Myocyte (in vitro differentiated cells): Measurements from ENCODE around the gene SNX13. TPM values are rescaled to one million over a fixed set of nuclear protein-coding genes. Genes with fewer than 3 reads are reported as not detected.

Experiments
- DNase-seq: peaks from one replicate; pipeline ENCODE4 v3.0.0-alpha.2; 2012; ENCODE audit warnings: low read depth
- total RNA-seq: library from RNA; depleted of rRNA; stranded (reverse); fragments of >200 nt; gene quantifications from 2 replicates; pipeline ENCODE4 v1.2.3, GENCODE V29; 2014

Gene SNX13
- total RNA-seq, 1 donor from 2014 or later: 90.8 TPM

DNA sequence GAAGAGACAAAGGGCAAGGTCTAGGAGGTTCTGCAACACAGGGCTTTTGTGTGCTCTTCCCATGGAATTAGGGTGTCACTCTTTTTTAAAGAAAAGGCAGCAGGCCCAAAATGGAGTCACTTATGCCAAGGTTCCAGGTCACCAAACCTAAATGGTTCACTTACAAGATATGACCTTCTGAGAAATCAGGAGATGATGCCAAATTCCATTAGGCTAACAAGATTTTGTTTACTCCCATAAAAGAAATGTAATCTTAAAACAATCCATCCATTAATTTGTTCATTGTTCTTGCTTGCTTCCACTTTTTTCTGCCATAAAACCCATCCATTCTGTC, 158.1 kb downstream of the SNX13 start:
- no peak for DNase-seq

DNA sequence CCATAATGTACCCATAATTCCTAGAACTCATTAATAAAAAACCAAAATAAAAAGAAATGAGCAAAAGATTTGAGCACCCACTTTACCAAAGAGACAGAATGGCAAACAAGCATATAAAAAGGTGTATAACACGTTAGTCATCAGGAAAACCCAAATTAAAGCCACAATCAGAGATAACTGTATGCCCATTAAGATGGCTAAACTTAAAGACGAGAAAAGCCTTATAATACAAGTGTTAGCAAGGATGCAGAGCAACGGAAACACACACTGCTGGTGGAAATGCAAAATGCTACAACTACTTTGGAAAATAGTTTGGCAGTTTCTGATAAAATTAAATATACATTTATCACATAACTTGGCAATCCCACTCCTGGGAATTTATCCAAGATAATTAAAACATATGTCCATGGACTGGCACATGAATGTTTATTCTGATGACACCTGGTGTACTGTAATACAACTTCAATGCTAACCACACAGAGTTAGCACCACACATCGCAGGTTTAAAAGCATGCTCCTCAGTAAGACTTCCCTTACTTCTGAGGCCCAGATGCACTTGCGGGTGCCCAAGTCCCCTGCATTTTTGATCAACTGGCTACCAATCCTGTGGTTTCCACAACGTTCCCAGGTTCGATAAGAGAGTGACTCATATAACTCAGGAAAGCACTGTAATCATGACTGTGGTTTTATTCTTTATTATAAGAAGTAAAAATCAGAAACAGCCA, 158.6 kb downstream of the SNX13 start:
- DNase-seq: peak; percentile 5

DNA sequence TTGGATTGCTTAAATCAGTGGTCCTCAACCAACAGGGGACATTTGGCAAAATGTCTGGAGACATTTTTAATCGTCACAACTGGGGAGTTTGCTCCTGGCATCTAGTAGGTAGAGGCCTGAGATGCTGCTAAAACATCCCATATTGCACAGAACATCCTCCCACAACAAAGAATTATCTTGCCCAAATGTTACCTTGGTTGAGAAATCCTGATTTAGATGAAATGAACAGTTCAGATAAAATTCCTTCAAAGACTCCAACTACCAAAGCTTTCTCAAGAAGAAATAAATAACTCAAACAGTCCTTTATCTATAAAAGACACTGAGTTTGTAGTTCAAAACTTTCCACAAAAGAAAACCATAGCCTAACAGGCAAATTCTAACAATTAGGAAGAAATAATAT, 160.9 kb downstream of the SNX13 start:
- no peak for DNase-seq

DNA sequence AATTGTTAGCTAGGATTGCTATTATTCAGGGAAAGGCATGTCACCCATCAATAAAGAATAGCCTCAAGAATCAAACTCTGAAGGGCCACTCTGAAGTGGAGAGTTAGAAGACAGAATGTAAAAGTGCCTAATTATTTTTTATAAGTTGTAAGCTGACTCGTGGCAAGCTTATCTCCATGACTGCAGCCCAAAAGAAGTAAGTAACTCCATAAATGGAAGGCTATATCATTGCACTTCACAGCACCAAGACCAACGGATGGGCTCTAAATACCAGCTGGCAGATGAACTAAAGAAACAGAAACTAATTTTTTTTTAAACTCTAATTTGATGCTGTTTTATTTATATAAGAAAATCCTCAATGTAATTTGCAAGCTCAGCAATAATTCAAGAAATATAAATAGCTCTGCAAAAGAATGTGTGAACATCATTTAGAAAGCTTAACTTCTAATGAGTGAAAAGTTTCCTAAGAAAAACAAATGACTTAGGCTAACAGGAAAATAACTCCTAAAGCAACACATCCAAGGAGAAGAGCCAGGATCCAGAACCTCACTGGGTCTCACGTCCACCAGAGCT, 165.5 kb downstream of the SNX13 start:
- DNase-seq: no peak

DNA sequence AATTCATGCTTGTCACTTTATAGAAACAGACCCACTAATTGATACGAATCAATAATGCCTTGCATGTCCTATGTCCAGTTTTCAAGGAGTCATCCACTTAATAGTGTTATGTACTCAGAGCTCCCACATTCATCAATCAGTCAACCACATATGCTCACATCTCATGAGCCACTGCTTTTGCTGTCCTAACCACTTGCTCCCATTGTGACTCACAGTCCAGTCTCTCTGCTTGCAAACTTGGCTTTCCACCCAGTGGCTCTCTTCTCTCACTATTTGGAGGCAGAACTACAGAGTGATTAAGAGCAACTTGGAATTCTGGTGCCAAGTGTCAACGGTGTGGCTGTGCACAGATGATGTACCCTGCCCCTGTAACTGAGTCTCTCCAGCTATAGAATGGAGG, 166.0 kb downstream of the SNX13 start:
- DNase-seq: peak; percentile 91

DNA sequence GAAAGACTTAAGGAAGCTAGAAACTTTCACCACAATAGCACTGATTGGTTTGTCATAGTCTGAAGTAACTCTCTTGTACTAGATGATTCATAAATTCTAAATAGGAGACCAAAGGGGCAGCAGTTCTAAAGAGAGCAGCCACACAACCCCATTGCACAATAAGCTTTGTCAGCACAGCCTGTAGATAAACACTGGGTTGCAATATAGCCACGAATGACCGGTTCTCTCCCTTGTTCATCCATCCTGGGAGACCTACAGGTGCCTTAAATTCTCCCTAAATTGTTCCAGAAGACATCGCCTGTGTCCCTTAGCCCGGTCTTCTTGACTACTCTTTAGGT, 167.0 kb downstream of the SNX13 start:
- peak; percentile 69 for DNase-seq

DNA sequence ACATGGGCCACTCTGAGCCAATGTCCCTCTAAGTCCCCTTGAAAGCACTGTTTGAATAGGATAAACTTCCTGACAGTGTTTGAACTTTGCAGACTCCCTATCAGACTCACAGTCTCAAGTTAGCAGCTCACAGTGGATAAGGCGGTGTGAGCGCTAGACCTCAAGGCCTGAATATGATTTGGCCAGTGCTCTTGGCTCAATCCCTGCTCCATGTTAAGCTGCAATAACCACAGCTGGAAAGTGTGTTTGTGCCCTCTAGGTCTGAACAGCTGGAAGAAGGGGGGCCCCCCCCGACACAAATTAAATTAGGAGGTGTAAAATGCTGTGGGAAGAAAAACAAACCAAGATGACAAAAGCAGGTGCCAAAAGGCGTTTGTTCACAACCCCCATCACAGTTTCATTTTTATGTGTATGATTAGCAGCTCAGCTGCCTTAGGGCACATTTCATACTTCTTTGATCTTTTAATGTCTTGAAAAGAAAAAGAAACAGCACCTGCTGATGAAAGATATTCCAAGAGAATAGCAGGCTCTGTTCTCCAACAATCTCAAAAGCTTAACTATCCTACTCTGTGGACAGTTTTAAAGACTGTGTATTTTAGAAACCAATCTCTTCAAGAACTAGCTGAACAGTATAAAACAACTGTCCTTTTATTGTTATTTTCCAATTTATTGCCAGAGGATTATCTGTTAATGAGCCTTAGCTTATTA, 167.6 kb downstream of the SNX13 start:
- DNase-seq: peak; percentile 66

DNA sequence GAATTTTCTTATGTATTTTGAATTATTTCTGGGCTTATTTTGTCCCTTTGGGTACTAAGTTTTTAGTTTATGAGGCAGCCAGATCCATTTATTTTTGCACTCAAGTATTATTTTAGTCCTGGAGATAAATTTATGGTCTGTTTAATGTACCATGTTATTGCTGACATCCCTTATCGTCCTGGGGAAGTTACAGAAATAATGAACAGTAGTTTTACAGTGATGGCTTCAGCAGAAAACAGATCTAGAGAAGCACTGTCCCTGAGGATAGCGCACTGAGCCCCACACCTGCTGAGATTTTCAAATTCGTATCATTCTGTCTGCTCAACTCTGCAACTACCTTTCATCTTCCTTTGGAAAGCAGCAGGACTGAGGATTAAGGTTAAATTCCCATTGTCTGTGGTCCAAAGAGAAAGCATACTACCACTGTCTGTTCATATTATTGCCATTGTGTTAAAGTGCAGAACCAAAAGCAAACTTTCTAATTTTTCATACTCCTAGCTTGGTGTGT, 168.3 kb downstream of the SNX13 start:
- no peak for DNase-seq

DNA sequence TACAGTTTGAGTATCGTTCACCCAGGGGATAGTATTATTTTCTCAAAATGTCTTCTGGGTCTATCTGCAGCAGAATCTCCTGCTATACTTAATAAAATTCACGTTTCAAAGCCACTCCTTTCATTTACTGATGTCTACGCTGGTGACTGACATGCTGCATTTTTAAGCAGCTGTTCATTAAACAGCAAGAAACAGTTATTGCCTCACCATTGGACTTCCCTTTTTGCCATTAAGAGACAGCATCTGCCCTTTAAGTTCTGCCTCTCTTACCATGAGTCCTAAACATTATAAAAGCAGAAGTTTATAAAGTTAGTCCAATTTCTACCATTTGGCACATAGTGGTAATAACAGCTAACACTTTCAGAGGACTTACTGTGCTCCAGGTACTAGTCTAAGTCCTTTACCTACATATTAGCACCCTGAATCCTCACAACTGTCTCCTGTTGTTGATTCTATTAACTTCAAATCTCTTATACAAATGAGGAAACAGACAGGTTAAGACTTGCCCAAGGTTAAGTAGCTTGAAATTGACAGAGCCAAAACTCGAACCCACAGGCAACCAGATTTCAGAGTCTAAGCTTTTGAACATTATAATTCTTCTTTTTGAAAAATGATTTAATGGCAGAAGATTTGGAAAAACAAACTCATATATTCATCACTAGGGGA, 169.5 kb downstream of the SNX13 start:
- peak; percentile 44 for DNase-seq

DNA sequence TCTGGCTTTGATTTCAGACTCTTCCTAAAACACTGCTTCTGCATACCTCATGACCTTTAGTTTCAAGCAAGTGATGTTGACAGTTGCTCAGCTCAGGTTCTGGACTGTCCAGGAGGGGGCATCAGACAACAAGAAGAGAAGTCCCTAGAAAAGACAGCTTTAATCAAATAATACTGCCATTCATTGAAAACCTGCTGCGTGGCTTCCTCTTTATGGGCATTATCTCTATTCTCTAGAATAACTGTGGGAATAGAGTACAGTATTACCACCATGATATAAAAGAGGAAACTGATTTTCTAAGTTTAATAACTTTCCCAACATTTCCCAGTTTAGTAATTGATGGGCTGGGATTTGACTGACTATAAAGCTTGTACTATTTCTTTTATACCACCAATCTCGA, 170.4 kb downstream of the SNX13 start:
- DNase-seq: peak; percentile 82

DNA sequence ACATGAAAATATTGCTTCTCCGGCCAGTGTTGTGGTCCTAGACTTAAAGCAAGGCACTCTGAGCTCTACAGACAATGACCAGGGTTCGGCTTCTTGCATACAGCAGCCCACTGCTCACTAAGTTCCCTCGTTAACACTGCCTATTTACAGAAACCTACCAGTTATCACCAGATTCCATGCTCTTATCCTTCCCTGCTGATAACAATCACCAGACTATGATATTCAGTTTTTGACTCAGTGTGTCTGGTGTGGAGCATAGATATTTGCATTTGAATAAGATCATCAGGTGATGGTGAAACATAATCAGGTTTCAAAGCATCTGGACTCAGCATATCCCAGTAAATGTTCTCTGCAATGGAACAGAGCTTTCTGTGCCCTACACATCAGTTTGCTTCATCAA, 182.3 kb downstream of the SNX13 start:
- no peak for DNase-seq

DNA sequence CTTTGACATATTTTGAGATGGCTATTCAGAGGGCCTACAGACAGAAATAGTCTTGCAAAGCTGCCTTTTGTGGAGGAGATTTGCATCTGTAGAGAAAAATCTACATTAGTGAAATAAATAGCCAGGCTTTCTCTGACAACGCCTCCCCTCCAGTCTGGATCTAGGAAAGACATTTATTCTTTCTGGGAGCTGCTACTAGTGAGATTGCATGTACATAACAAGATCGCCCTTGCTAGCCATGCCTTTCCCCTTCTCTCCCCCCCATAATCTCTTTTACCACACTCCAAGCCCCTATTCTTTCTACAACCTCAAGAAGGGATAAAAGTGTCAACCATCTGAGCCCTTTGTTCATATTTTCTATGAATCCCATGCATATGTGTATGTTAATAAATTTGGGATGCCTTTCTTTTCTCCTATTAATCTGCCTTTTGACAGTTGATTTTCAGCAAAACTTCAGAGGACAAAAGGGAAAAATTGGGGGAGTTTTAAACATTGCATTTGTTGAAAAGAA, 194.2 kb downstream of the SNX13 start:
- no peak for DNase-seq

DNA sequence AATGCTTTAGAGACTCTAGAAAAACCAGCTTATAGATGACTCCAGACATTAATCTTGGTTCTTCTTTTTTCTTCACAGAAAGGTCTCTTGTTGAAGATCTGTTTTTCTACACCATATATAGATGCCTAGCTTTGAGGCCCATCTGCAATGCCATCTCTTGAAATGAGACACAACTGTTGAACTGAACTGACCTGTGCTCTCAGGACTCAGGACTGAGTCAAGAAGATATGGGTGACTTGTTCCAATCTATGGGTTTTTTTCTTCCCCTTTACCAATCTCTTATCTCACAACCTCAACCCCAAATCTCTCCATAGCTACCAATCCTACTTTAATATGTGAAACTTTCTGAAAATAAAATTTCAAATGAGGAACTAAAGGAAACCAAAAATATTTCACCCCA, 194.7 kb downstream of the SNX13 start:
- no peak for DNase-seq

DNA sequence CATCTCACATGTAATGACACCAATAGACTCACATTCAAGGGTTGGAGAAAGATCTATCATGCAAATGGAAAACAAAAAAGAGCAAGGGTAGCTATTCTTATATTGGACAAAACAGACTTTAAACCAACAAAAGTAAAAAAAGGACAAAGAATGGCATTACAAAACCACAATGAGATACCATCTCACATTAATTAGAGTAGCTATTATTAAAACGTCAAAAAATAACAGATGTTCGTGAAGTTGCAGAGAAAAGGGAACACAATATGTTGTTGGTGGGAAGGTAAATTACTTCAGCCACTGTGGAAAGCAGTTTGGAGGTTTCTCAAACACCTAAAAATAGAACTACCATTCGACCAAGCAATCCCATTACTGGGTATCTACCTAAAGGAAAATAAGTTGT, 197.0 kb downstream of the SNX13 start:
- DNase-seq: peak; percentile 6

DNA sequence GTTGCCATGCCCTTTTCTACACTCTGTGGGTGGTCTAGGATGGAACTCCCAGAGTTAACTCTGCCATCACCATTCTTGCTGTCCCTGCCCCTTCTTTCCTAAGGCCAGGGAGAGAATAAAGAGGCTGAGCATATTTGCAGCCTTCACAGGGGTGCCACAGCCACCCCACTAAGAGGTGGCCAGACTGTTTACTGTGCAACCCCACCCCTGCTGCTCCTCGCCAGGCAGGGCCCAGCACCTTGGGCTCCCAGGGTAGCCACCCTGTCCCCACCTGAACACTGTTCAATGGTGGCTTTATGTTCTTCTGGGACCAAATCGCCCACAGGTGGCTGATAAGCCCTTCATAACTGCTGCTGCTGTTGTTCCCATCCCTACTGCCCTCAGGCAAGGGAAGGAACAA, 198.9 kb downstream of the SNX13 start:
- DNase-seq: no peak

Other genes starting within 250 kb of the SNX13 start
- not detected in 2 replicates for gene PRPS1L1, start 87.4 kb upstream of the SNX13 start, total RNA-seq